ENCODE data around the gene KCNIP2.

DNA sequence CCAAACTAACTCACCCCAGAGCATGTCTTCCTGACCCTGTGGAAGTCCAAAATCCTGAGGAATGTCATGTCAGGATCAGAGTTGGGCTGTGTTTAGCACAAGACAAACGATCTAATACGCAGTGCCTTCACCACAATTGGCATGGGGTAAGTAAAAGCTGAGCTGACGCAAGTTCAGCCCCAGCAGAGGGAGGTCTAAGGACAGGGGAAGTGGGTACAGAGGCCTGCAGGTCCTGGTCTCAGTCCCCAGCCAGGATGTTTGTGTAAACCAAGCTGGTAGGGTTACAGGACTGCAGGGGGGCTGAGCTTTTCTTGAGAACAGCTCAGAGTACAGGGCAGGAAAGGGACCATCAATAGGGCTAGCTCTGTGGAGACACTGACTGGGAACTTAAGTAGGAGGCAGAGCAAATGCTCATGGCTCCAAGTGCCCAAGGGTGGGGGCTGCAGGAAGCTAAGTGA is 5.3 kb upstream of the KCNIP2 start:
- TF ChIP-seq, protein P1, sequence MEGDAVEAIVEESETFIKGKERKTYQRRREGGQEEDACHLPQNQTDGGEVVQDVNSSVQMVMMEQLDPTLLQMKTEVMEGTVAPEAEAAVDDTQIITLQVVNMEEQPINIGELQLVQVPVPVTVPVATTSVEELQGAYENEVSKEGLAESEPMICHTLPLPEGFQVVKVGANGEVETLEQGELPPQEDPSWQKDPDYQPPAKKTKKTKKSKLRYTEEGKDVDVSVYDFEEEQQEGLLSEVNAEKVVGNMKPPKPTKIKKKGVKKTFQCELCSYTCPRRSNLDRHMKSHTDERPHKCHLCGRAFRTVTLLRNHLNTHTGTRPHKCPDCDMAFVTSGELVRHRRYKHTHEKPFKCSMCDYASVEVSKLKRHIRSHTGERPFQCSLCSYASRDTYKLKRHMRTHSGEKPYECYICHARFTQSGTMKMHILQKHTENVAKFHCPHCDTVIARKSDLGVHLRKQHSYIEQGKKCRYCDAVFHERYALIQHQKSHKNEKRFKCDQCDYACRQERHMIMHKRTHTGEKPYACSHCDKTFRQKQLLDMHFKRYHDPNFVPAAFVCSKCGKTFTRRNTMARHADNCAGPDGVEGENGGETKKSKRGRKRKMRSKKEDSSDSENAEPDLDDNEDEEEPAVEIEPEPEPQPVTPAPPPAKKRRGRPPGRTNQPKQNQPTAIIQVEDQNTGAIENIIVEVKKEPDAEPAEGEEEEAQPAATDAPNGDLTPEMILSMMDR (IDR thresholded peaks at IDR 0.05) = no peak
- no peak for TF ChIP-seq ZFX (IDR thresholded peaks at IDR 0.05; ENCODE audit: borderline replicate concordance)

All from 22Rv1 (cell line).